Right lobe of liver (tissue), 4 donors: Measurements from ENCODE around the gene WIPF2.

Experiments
- CTCF ChIP-seq, 4 donors: fragments of 200-600 bp in 3 of 4; fragments of 450-650 bp in 1 of 4; IDR thresholded peaks; one replicate each; pipeline versions ENCODE4 v1.5.1 to v1.8.0; 2016 to 2022; ENCODE audit warnings: antibody characterized with exemption in 4 of 4, mild to moderate bottlenecking in 2 of 4
- POLR2A ChIP-seq: fragments of 450-650 bp; IDR thresholded peaks from one replicate; pipeline ENCODE4 v1.6.1; 2017; ENCODE audit warnings: antibody characterized with exemption, mild to moderate bottlenecking
- donor health status: DM: no; HTN: no; CAD: no.
- donor health status: DM: no; HTN: no; CAD: no.
- donor health status: DM: no; HTN: yes; CAD: no.

- TF ChIP-seq POLR2A (no peak), CTCF (IDR thresholded peaks at IDR 0.05) (no peak)
These were observed 87.3 kb downstream of the WIPF2 start for GRCh38 chr17:40306395-40306794.
